Measurements from ENCODE around the gene TOMM20.

TOMM20 gene

GRCh38 chr1:235078480-235079381 is 49.9 kb downstream of the TOMM20 start:
- TF ChIP-seq SUZ12 (IDR thresholded peaks at IDR 0.05) (no peak), ZNF384 (IDR thresholded peaks at IDR 0.05) (no peak), SP1 (IDR thresholded peaks at IDR 0.05) (no peak), PKNOX1 (IDR thresholded peaks at IDR 0.05) (no peak), TARDBP (IDR thresholded peaks at IDR 0.05) (no peak), CTBP1 (IDR thresholded peaks at IDR 0.05; ENCODE audit: borderline replicate concordance) (no peak), FOXK2 (IDR thresholded peaks at IDR 0.05) (no peak), LEF1 (IDR thresholded peaks at IDR 0.05; ENCODE audit: borderline replicate concordance) (no peak), FOXA1 (IDR thresholded peaks at IDR 0.05) (no peak), ELF4 (IDR thresholded peaks at IDR 0.05) (no peak), ARNT (IDR thresholded peaks at IDR 0.05) (no peak), L3MBTL2 (conservative IDR thresholded peaks at IDR 0.05) (no peak), NFRKB (IDR thresholded peaks at IDR 0.05) (no peak), BHLHE40 (IDR thresholded peaks at IDR 0.05; ENCODE audit: borderline replicate concordance) (no peak), FOXM1 (IDR thresholded peaks at IDR 0.05; ENCODE audit: borderline replicate concordance) (no peak)
- DNase-seq (ENCODE audit: extremely low spot score) = no peak
- CTCF ChIA-PET = interaction anchor here (0.6 kb wide), 1 partner anchor 464 kb away, joined by 4 read pairs; no protein-coding TSS in a partner anchor
- POLR2A ChIA-PET = interaction anchor here (0.6 kb wide), 1 partner anchor 11 kb away, joined by 4 read pairs; no protein-coding TSS in a partner anchor

- POLR2A ChIA-PET = no interaction called here
- TF ChIP-seq BHLHE40 (IDR thresholded peaks at IDR 0.05; ENCODE audit: borderline replicate concordance) (no peak), TARDBP (IDR thresholded peaks at IDR 0.05) (peak; percentile 92; the same call in 1 of the 2 replicates)
- CTCF ChIA-PET = no interaction called here
- DNase-seq (ENCODE audit: extremely low spot score) = no peak
Measured at GRCh38 chr1:235077571-235078479, 50.8 kb downstream of the TOMM20 start.

- no peak for DNase-seq (ENCODE audit: extremely low spot score)
- ChIA-PET CTCF (no interaction called here), POLR2A (no interaction called here)
- TF ChIP-seq PKNOX1 (IDR thresholded peaks at IDR 0.05) (no peak), TARDBP (IDR thresholded peaks at IDR 0.05) (no peak), SP1 (IDR thresholded peaks at IDR 0.05) (no peak), BHLHE40 (IDR thresholded peaks at IDR 0.05; ENCODE audit: borderline replicate concordance) (no peak)
Measured at GRCh38 chr1:235077163-235077540, 51.5 kb downstream of the TOMM20 start.

GRCh38 chr1:235076504-235077162 is 52.0 kb downstream of the TOMM20 start:
- no peak for TF ChIP-seq PKNOX1 (IDR thresholded peaks at IDR 0.05)
- TF ChIP-seq SUZ12 (IDR thresholded peaks at IDR 0.05) = no peak
- TF ChIP-seq LEF1 (IDR thresholded peaks at IDR 0.05; ENCODE audit: borderline replicate concordance) = no peak
- TF ChIP-seq TARDBP (IDR thresholded peaks at IDR 0.05) = no peak
- TF ChIP-seq BHLHE40 (IDR thresholded peaks at IDR 0.05; ENCODE audit: borderline replicate concordance) = no peak
- TF ChIP-seq L3MBTL2 (conservative IDR thresholded peaks at IDR 0.05) = no peak
- no peak for TF ChIP-seq ARNT (IDR thresholded peaks at IDR 0.05)
- no peak for TF ChIP-seq ZNF384 (IDR thresholded peaks at IDR 0.05)
- no peak for TF ChIP-seq CTBP1 (IDR thresholded peaks at IDR 0.05; ENCODE audit: borderline replicate concordance)
- no peak for TF ChIP-seq FOXA1 (IDR thresholded peaks at IDR 0.05)
- no peak for TF ChIP-seq HDGF (IDR thresholded peaks at IDR 0.05; ENCODE audit: borderline replicate concordance)
- TF ChIP-seq SP1 (IDR thresholded peaks at IDR 0.05) = no peak
- no peak for TF ChIP-seq NFRKB (IDR thresholded peaks at IDR 0.05)
- no peak for TF ChIP-seq ELF4 (IDR thresholded peaks at IDR 0.05)
- TF ChIP-seq FOXK2 (IDR thresholded peaks at IDR 0.05) = no peak
- TF ChIP-seq FOXM1 (IDR thresholded peaks at IDR 0.05; ENCODE audit: borderline replicate concordance) = no peak
- no peak for DNase-seq (ENCODE audit: extremely low spot score)
- POLR2A ChIA-PET = no interaction called here
- CTCF ChIA-PET = no interaction called here

GRCh38 chr1:235075777-235076308 is 52.8 kb downstream of the TOMM20 start:
- no peak for DNase-seq (ENCODE audit: extremely low spot score)
- ChIA-PET CTCF (interaction anchor here (0.6 to 3.3 kb wide), 2 partner anchors 8 to 249 kb away, joined by 3 to 12 read pairs; no protein-coding TSS in a partner anchor), POLR2A (no interaction called here)
- TF ChIP-seq FOXA1 (IDR thresholded peaks at IDR 0.05) (no peak), FOXM1 (IDR thresholded peaks at IDR 0.05; ENCODE audit: borderline replicate concordance) (no peak), L3MBTL2 (conservative IDR thresholded peaks at IDR 0.05) (no peak), ZNF384 (IDR thresholded peaks at IDR 0.05) (no peak), NFRKB (IDR thresholded peaks at IDR 0.05) (no peak), BHLHE40 (IDR thresholded peaks at IDR 0.05; ENCODE audit: borderline replicate concordance) (no peak), ELF4 (IDR thresholded peaks at IDR 0.05) (no peak), SUZ12 (IDR thresholded peaks at IDR 0.05) (no peak), TARDBP (IDR thresholded peaks at IDR 0.05) (no peak), HDGF (IDR thresholded peaks at IDR 0.05; ENCODE audit: borderline replicate concordance) (no peak), PKNOX1 (IDR thresholded peaks at IDR 0.05) (no peak), LEF1 (IDR thresholded peaks at IDR 0.05; ENCODE audit: borderline replicate concordance) (no peak), SP1 (IDR thresholded peaks at IDR 0.05) (no peak), ARNT (IDR thresholded peaks at IDR 0.05) (no peak), CTBP1 (IDR thresholded peaks at IDR 0.05; ENCODE audit: borderline replicate concordance) (no peak), FOXK2 (IDR thresholded peaks at IDR 0.05) (no peak)
